A549 (cell line): ENCODE data around the gene PNMT.

Experiments
- CHD2 ChIP-seq: fragments of 150-350 bp; IDR thresholded peaks from 2 replicates; pipeline ENCODE4 v1.6.1; 2014; ENCODE audit warnings: low read length; ENCODE audit not compliant: partially characterized antibody
- CHD4 ChIP-seq: fragments of 200-600 bp; sonication (generic); IDR thresholded peaks from 2 replicates; pipeline ENCODE4 v1.6.1; 2016; ENCODE audit warnings: antibody characterized with exemption, mild to moderate bottlenecking, borderline replicate concordance
- EP300 ChIP-seq, 2 experiments: fragments of >200 bp; sonication (Bioruptor Twin); formaldehyde crosslinking; IDR thresholded peaks; 2 replicates in 1 of 2; 3 replicates in 1 of 2; pipeline ENCODE4 v1.6.1; 2016 to 2017
- KDM1A ChIP-seq: fragments of 200-600 bp; sonication (generic); IDR thresholded peaks from 2 replicates; pipeline ENCODE4 v1.6.1; 2016; ENCODE audit warnings: low read depth, mild to moderate bottlenecking
- MYC ChIP-seq: IDR thresholded peaks from 2 replicates; pipeline ENCODE4 v1.6.1; 2012; ENCODE audit warnings: mild to moderate bottlenecking, inconsistent platforms, low read length, improper control_type of control experiment, borderline replicate concordance
- NR3C1 ChIP-seq: fragments of >200 bp; sonication (Bioruptor Twin); formaldehyde crosslinking; IDR thresholded peaks from 3 replicates; pipeline ENCODE4 v1.6.1; 2017
- PHF8 ChIP-seq: fragments of 200-600 bp; sonication (generic); IDR thresholded peaks from 2 replicates; pipeline ENCODE4 v1.6.1; 2016; ENCODE audit warnings: low read depth, mild to moderate bottlenecking, antibody characterized with exemption, moderate library complexity, borderline replicate concordance
- POLR2A ChIP-seq: IDR thresholded peaks from 2 replicates; pipeline ENCODE4 v1.6.1; 2012; ENCODE audit warnings: mild to moderate bottlenecking, low read length
- POLR2AphosphoS2 ChIP-seq: conservative IDR thresholded peaks from 2 replicates; pipeline ENCODE4 v1.6.1; 2012; ENCODE audit warnings: low read length, improper control_type of control experiment, inconsistent platforms
- RFX5 ChIP-seq: fragments of 450-650 bp; IDR thresholded peaks from 2 replicates; pipeline ENCODE4 v1.7.1; 2014; ENCODE audit warnings: antibody characterized with exemption, mild to moderate bottlenecking, moderate library complexity
- TF ChIP-seq, protein P1 (sequence below): fragments of 200-600 bp; sonication (generic); IDR thresholded peaks from 2 replicates; pipeline ENCODE4 v1.6.1; 2016; ENCODE audit warnings: antibody characterized with exemption, mild to moderate bottlenecking, moderate library complexity
- TF ChIP-seq, protein P2 (sequence below): fragments of 150-350 bp; IDR thresholded peaks from 2 replicates; pipeline ENCODE4 v1.6.1; 2014; ENCODE audit warnings: low read depth, mild to moderate bottlenecking, low read length
- TF ChIP-seq, protein P3 (sequence below): fragments of >200 bp; sonication (Bioruptor Twin); formaldehyde crosslinking; IDR thresholded peaks from 3 replicates; pipeline ENCODE4 v1.5.1; 2016

DNA sequence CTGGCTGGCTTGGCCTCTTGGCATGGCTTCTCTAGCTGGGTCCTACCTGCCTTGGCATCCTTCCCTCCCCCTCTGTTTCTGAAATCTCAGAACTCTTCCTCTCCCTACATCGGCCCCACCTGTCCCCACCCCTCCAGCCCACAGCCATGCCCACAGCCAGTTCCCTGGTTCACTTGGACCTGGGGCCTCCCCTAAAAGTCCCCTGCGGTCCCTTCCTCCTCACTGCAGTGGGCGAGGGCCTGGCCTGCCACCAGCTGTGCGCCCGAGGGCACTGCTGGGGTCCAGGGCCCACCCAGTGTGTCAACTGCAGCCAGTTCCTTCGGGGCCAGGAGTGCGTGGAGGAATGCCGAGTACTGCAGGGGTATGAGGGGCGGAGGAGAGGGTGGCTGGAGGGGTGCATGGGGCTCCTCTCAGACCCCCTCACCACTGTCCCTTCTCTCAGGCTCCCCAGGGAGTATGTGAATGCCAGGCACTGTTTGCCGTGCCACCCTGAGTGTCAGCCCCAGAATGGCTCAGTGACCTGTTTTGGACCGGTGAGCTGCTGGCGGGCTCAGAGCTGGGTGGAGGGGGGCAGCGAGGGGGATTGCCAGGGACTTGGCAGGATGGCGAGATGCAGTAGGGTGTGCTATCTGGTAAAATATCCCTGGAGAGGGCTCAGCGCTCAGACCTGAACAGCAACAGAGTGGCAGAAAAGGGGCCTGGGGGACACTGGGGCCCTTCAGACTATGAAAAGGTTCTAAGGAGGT is 48.0 kb downstream of the PNMT start:
- TF ChIP-seq RFX5 (no peak), EP300 (IDR thresholded peaks at IDR 0.05) (no peak), KDM1A (no peak), POLR2A (no peak), CHD2 (no peak), MYC (no peak), NR3C1 (no peak), CHD4 (no peak), POLR2AphosphoS2 (no peak), PHF8 (no peak)
- TF ChIP-seq, protein P1, sequence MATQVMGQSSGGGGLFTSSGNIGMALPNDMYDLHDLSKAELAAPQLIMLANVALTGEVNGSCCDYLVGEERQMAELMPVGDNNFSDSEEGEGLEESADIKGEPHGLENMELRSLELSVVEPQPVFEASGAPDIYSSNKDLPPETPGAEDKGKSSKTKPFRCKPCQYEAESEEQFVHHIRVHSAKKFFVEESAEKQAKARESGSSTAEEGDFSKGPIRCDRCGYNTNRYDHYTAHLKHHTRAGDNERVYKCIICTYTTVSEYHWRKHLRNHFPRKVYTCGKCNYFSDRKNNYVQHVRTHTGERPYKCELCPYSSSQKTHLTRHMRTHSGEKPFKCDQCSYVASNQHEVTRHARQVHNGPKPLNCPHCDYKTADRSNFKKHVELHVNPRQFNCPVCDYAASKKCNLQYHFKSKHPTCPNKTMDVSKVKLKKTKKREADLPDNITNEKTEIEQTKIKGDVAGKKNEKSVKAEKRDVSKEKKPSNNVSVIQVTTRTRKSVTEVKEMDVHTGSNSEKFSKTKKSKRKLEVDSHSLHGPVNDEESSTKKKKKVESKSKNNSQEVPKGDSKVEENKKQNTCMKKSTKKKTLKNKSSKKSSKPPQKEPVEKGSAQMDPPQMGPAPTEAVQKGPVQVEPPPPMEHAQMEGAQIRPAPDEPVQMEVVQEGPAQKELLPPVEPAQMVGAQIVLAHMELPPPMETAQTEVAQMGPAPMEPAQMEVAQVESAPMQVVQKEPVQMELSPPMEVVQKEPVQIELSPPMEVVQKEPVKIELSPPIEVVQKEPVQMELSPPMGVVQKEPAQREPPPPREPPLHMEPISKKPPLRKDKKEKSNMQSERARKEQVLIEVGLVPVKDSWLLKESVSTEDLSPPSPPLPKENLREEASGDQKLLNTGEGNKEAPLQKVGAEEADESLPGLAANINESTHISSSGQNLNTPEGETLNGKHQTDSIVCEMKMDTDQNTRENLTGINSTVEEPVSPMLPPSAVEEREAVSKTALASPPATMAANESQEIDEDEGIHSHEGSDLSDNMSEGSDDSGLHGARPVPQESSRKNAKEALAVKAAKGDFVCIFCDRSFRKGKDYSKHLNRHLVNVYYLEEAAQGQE: no peak
- TF ChIP-seq, protein P2, sequence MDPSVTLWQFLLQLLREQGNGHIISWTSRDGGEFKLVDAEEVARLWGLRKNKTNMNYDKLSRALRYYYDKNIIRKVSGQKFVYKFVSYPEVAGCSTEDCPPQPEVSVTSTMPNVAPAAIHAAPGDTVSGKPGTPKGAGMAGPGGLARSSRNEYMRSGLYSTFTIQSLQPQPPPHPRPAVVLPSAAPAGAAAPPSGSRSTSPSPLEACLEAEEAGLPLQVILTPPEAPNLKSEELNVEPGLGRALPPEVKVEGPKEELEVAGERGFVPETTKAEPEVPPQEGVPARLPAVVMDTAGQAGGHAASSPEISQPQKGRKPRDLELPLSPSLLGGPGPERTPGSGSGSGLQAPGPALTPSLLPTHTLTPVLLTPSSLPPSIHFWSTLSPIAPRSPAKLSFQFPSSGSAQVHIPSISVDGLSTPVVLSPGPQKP: no peak
- TF ChIP-seq, protein P3, sequence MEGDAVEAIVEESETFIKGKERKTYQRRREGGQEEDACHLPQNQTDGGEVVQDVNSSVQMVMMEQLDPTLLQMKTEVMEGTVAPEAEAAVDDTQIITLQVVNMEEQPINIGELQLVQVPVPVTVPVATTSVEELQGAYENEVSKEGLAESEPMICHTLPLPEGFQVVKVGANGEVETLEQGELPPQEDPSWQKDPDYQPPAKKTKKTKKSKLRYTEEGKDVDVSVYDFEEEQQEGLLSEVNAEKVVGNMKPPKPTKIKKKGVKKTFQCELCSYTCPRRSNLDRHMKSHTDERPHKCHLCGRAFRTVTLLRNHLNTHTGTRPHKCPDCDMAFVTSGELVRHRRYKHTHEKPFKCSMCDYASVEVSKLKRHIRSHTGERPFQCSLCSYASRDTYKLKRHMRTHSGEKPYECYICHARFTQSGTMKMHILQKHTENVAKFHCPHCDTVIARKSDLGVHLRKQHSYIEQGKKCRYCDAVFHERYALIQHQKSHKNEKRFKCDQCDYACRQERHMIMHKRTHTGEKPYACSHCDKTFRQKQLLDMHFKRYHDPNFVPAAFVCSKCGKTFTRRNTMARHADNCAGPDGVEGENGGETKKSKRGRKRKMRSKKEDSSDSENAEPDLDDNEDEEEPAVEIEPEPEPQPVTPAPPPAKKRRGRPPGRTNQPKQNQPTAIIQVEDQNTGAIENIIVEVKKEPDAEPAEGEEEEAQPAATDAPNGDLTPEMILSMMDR: no peak
